Prostate gland (tissue), 1 donor: ENCODE measurements around the gene TATDN2.

ENCODE experiments used
- POLR2A ChIP-seq: fragments of 450-650 bp; IDR thresholded peaks from one replicate; pipeline ENCODE4 v1.6.1; 2016; ENCODE audit warnings: antibody characterized with exemption, mild to moderate bottlenecking
- POLR2AphosphoS5 ChIP-seq: sonication (generic); formaldehyde crosslinking; IDR thresholded peaks from one replicate; pipeline ENCODE4 v1.6.1; 2017; ENCODE audit warnings: antibody characterized with exemption

DNA sequence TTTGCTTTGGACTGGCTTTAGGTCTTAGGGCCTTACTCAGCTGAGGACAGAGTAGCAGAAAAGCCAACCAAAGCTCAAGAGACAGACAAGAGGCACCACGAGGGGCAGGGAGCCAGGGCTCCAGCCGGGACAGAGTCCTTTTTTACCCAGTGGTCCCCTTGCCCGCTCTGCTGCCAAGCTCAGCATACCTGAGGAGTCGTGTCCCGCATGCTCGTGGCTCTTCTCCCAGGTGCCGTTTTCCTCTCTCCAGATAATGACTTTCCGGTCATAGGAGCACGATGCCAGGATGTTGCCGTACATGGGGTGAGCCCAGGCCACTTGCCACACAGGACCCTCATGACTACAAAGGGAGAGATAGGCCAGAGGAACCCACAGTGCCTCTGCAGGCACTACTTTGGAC lies 64.1 kb downstream of the TATDN2 start:
- TF ChIP-seq POLR2AphosphoS5 (no peak), POLR2A (no peak)
